ENCODE results near the gene RELL1.

Gene RELL1, protein sequence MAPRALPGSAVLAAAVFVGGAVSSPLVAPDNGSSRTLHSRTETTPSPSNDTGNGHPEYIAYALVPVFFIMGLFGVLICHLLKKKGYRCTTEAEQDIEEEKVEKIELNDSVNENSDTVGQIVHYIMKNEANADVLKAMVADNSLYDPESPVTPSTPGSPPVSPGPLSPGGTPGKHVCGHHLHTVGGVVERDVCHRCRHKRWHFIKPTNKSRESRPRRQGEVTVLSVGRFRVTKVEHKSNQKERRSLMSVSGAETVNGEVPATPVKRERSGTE

DNA sequence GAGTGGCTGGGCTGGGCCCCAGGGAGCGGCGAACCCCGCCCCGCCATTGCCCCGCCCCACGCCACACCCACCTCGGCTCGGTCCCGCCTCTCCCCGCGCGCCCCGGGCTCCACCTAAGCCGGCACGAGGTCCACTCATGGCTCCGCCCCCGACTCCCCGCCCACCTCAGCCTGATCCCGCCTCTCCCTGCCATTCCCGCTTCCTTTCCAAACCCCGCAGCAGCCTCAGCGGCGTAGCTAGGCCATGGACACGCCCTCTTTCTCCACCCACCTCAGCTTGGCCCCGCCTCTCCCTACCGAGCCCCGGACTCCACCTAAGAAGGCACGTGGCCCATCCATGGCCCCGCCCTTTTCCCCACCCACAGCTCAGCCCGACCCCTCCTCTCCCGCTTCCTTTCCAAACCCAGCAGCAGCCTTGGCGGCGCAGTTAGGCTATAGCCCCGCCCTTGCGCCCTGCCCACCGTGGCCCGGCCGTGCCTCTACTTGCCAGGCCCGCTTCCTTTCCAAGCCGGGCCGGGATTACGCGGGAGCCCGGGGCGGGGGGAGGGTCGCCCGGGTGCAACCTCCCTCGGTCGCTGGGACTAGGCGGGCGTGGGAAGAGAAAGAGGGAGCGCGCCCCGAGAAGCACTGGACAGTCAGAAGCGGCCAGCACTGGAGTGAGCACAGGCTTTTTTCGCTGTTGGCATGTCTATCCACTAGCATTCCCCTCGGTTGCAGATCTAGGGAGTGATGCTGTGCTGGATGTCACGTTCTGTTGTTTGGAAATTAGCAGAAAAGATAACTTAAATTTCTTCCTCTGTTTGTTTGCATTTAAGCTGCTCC lies at the start of gene RELL1:
RELL1 (minus strand) TSS at position 4 of the 821 bp plus-strand sequence. CDS start 89 bp downstream, outside the sequence.
- peak; percentile 98 for DNase-seq

DNA sequence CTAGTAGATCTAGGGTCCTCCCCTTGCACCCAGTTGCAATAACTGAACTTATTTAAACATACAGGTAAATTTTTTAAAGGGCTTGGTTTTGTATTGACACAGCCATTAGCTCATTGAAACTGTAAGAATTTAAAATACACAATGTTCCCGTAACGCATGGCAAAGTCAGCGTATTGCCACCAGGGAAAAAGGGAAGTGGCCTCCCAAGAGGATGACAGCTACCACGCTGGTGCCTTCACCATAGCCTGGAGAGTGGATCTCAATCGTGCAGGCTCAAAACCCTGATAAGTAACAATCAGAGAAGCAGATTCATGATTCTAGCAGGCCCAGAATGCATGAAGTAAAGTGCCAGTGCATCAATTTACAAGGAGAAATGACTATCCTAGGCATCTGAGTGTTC lies 49.4 kb upstream of the RELL1 start:
- peak; percentile 6 for DNase-seq

DNA sequence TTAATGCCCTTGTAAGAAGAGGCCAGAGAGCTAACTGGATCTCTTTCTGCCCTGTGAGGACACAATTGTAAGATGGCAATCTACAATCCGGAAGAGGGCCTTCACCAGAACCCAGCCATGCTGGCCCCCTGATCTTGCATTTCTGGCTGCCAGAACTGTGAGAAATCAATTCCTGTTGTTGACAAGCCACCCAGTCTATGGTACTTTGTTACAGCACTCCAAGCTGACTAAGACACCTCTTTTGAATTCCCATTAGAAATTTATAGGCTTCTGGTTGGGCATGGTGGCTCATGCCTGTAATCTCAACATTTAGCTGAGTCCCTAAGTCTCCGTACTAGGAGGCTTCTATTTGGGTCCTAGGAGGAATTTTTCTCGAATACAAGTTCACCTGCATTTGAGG lies 48.8 kb upstream of the RELL1 start:
- no peak for DNase-seq

DNA sequence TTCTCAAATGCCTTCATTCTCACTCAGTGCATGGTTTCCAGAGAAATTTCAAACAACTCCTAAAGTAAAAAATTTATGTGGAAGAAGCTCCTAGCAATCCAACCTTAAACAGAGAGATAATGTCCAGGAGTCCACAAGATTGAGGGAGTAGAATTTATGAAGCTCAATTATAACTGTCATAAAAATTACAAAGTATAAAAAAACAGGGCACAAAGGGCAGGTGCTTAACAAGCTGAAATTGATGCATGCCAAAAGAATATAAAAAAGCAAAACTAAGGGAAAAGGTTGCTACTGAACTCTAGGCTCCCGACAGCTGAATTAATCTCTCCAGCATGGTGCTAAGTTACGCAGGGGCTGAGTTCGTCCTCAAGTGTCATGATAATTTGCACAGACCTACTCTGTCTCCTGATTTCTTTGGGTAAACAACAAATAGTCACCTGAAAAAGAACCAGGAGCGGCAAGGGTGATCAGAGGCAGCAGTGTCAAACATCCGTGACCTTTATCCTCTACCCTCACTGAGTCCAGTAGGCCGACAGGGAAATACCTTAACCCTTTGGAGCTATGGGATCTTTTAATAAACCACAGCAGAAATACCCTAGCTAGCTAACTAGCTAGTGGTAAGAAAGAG lies 47.2 kb upstream of the RELL1 start:
- DNase-seq = no peak

DNA sequence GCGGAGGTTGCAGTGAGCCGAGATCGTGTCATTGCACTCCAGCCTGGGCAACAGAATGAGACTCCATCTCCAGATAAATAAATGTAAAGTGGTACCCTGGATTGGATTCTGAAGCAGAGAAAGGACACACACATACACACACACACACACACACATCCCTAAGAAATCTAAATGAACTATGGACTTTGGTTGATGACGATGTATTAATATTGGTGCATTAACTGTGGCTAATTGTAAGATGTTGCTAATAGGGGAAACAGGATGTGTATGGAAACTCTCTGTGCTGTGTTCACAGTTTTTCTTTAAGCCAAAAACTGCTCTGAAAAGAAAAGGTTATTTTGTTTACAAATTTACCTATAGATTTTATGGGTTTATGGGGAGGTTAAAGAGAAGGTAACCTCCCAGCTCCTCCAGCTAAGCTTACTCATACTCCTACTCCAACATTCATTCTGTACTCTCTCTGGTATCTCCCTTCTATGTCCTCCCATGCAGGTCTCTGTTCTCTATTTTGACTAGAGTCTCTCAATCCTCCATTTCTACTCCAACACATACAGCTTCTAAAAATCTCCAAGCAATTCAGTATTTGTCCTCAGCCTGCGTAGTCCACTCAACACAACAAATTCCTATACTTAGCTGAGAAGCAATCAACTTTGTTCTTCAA lies 46.5 kb upstream of the RELL1 start:
- no peak for DNase-seq

DNA sequence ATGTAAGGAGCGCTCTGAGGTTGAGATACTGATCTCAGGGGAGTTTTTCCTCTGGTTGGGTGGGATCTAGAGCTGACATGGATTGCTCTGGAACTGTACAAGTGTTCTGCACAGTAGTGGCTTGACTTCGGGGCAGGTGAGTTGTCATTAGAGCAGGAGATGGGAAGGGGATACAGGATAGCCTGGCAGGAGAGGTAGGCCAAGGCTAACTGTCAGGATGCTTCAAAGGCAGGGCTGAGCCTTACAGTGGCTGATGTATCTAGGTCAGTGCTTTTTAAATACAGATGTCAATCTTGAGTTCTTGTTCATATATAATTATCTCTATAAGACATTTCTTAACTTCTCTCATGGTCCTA lies 43.5 kb upstream of the RELL1 start:
- no peak for DNase-seq

DNA sequence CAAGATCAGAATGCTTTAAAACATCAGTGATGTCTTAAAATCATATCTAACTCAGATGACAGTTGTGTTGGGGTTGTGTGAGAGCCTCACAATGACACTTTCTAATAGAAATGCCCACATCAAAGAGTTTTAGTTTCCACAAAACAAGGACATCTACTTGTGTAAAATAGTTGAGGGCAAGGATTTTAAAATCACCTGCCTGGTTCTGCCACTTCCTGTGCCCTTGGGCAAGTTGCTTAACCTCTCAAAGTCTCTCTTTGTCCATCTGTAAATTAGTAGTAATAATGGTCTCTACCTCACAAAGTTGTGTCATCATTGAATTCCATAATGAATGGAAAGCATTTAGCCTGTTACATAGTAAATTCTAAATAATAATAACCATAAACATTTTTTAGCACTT lies 41.9 kb upstream of the RELL1 start:
- DNase-seq = no peak

DNA sequence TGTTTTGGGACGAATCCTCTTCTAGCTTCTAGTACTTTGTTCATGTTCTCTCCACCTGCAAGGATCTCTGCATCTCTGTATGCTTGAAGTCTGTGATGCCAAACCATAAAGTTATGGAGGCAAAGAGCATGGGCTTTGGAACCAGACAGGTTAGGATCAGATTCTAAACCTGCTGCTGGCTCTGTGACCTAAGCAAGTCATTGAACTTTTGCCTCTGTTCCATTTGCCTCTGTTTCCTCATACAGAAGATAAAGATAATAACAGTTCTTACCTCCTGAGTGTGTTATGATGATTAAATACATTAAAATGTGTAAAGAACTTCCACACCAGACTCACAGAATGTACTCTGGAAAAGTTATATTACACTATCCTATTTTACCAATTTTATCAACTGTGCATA lies 41.5 kb upstream of the RELL1 start:
- DNase-seq = no peak

DNA sequence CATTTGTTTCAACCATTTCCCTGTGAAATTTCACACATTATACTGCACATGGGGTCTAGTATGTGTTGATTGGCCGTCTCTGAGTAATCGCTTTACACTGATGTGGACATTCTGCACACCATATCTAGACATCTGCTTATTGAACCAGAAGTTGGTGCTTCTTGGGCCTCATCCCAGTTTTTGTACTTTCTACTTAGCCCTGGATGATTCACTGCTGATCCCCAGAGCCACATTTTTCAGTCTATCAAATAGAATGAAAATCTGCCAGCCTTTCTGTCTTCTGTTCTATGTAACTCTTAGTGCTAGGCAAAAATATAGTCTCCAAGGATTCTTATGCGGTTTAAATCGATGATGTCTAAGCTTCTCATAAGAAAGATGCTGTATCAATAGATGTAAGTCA lies 40.5 kb upstream of the RELL1 start:
- no peak for DNase-seq

DNA sequence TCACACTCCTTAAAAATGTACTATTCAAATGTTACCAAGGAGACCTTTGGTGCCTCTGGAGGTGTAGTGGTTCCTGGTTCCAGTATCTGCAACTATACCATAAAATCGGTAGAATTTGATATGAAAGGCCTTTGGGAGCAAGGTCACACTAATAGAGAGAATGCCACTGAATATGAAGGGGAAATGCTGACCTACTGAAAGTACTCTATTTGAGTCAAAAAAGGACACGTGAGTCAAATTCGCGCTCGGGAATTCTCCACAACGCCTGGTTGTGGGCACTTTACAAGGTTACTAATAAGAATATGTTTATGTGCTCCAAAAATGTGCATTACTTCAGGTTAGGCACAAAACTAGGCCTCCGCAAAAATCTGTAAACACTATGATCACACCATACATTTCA lies 39.5 kb upstream of the RELL1 start:
- no peak for DNase-seq

DNA sequence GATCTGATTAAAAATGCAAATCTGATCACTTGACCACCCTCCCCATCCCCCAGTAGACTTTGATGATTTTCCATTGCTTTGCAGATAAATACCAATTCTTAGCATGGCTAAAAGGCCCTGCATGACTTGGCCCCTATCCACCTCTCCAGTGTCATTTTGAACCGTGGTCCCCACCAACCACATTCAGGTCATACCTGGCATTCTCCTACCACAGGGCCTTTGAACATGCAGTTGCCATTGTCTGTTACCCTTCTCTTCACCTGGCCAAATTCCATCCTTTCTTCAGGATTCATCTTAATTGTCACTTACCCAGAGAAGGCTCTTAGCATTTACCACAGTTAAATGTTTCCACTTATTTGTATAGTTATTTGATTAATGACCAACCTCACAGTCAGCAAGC lies 36.9 kb upstream of the RELL1 start:
- DNase-seq = no peak

DNA sequence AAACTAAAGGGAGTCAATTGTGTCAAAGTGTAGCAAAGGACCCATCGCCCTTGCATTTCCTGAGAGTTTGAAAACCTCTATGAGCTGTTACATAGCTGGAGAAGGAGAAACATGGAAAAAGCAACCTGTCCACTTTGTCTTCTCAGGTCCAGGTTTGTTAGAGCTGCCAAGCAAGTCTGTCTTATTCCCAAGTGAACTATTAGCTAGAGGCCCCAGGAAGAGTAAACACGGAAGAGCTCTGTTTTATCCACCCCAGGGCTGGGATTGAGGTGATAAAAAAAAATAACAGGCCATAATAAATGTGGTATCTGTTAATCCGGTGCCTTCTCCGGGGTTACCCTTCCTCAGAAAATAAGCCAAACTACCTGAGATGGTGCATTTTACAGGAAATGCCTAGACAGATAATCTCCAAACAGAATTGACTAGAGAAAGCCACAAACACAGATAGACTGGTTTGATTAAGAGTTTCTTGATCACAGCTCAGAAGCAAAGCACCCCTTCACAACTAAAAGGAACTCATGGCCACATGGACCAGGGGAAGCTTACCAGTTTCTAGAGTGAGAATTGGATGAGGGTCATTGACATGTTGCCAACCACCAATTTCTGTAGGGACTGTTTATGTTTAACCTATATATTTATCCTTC lies 35.9 kb upstream of the RELL1 start:
- no peak for DNase-seq

DNA sequence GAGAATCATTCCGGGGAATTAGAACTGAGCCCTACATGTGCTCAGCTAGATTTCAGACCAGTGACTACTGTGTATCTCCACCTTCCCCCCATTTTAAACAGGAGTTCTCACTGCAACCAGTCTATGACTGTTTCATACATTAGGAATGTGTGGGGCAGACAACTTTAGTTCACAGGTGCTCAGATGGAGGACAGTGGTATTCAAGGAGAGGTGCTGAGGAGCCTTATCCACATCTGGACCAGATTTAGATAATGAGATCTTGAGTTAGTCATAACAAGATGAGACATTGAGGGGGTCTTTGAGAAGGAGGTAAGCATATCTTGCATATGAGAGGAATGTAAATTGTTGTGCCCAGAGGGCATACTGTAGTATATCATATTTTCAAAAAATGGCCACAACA lies 32.8 kb upstream of the RELL1 start:
- no peak for DNase-seq

DNA sequence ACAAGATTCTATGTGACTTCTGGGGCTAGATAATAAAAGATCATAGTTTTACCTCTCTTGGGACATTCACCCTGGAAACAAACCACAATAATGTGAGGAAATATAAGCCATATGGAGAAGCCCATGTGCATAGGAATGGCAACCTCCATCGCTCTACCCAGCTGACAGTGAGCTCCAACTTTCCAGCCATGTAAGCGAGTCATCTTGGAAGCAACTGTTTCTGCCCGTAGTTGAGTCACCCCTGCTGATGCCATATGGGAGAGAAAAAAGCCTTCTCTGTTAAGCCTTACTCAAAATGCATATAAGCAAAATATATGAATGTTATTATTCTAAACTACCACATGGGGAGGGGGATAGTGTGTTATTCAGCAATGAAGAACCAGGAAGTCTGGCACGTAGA lies 31.4 kb upstream of the RELL1 start:
- DNase-seq = no peak

DNA sequence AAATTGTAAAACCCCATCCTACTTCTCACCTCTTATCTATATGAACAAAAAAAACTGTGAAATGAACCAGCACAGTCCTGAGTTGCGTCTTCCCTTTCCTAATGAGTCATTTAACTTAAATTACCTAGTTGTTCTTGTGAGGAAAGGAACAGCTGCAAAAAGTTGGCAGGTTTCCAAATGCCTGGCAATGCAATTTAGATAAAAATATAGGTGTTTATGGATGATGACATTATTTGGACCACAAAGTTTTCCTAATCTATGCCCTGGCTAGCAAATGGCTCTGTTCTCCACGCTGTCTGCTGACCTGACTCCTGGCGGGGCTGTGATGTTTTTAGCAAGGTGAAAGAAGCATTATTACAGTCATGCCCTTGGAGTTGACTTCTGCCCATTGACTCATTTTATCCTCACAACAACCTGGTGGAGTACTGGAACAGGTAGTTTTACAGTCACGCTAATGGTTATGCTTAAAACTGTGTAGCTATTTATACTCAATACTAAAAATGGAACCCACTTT lies 29.8 kb upstream of the RELL1 start:
- DNase-seq = no peak

DNA sequence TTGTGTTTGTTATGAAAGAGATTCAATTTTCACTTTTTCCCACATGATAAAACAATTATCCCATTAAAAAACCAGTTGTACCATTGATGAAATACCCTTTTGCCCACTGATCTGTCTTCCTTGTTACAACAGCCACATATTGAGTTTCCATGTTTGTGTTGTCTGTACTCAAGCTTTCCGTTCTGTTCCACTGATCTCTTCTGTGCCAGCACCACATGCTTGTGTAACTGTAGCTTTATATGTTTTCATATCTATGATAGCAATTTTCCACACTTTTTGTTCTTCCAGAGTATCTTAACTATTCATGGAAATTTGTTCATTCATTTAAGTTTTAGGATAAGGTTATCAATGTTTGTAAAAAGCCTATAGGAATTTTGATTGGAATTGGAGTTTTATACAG lies 24.3 kb upstream of the RELL1 start:
- no peak for DNase-seq

DNA sequence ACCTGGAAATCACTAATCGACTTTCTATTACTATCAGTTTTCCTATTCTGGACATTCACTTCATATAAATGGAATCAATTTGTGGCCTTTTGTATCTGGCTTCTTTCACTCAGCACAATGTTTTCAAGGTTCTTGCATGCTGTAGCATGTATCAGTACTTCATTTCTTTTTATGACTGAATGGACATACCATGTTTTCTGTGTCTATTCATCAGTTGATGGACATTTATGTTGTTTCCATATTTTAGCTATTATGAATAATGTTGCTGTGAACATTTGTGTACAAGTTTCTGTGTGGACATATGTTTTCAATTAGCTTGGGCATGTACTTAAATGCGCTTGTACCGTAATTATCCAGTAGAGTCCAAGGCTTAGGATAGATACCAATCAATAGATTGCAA lies 19.9 kb upstream of the RELL1 start:
- DNase-seq = no peak

DNA sequence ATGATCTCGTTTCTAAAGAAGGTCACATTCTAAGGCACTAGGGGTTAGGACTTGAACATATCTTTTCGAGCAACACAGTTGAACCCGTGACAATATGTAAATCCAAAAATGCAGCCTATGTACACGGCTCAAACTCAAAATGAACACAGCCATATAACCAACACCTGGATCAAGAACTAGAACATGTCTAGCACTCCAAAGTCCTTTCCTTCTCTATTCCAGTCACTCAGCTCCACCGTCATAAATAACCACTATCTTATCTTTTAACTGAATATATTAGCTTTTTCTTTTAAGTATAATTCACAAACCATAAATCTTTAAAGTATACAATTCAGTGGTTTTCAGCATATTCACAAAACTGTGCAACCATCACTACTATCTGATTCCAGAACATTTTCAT lies 19.4 kb upstream of the RELL1 start:
- no peak for DNase-seq

DNA sequence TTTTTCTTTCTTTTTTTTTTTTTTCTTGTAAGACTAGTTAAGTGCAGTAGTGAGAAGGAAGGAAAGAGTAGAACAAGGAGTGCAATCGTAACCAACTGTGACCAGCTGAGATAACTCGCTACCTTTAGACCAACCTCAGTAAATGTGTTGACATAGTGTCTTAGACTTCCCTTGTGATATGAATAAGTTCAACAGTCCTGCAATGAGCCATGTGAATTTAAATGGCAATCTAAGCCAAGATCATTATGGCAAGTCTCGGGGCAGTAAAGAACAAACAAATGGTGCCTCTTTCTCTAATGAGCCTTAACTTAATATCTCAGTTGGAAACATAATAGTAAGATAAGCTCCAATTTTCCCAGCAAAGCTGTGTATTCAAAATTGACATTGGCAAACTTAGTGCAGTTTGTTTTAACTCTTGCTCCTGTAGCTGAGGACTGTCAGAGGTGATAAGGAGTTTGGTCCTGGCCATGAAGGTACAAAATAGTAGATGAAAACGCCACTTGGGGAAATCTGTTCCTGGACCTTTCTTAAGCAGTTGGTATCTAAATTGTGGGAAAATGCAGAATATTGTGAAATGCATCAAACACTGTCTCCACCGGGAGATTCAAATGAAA lies 13.8 kb upstream of the RELL1 start:
- no peak for DNase-seq

DNA sequence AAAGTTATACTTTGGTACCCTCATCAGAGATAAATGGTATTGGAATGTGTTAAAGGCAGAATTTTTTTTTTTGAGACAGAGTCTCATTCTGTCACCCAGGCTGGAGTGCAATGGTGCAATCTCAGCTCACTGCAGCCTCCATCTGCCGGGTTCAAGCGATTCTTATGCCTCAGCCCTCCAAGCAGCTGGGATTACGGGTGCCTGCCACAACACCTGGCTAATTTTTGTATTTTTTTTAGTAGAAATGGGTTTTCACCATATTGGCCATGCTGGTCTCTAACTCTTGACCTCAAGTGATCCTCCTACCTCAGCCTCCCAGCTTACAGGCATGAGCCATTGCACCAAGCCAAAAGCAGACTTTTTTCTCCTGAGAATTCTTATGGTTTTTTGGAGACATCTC lies 11.4 kb upstream of the RELL1 start:
- DNase-seq = no peak

DNA sequence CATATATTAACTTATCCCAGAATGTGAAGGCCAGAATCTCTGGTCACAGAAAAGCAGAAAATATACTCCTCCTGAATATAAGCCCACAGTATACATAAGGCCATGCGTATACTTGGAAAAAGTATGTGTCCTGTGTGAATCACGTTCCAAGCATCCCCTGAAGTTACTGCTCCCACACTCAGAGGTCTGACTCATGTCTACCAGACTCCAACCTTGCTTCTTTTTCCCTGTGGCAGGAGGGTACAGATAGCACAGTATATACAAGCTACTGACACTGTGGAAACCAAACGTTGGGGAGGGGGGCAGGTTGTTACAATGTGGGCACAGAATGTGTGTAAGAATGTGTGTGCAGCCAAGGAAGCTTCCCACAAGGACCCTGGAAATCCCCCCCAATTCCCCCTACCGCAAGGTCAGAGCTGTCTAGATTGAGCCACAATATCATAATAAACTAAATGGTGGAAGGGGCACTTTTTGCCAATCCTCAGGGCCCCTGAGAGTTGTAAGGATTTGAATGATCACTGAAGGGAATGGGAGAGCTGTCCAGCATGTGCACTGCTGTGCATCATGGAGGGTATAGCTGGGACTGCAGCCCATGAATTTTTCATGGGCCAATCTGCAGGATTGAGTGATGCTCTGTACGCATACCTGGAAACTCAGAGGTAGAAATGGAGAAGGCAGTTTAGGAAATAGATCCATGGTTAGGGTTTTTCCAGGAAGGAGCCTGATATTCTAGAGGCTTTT lies 7.4 kb upstream of the RELL1 start:
- DNase-seq = no peak

DNA sequence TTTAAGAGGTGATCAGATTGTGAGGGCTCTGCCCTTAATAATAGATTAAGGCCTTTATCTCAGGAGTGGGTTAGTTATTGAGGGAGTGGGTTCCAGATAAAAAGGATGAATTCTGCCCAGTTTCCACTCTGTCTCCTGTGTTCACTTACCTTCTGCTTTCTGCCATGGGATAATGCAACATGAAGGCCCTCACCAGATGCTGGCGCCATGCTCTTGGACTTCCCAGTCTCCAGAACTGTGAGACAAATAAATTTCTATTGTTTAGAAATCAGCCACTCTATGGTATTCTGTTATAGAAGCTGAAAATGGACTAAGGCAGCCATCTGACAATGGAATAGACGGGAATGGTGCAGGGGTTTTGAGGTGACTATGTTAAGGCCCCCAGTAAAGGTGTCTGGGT lies 6.9 kb upstream of the RELL1 start:
- DNase-seq = no peak
